NT2/D1 (cell line): ENCODE data around the gene KDM4B.
A peak's percentile ranks its signal among the peaks of the same experiment; 100 is the strongest.
"Not testable (repeated sequence)": the region's sequence is repeated elsewhere in the genome, so short reads cannot be mapped to it uniquely, and the experiment has no call there.

Experiments
- DNase-seq: peaks from one replicate; pipeline ENCODE4 v3.0.0-alpha.2; 2011; ENCODE audit warnings: low read depth, low spot score
- H3K27me3 ChIP-seq: 2 replicates; pipeline ENCODE4 v1.6.0; 2011; ENCODE audit warnings: mild to moderate bottlenecking; ENCODE audit not compliant: insufficient read length, insufficient read depth
- H3K36me3 ChIP-seq: 2 replicates; pipeline ENCODE4 v1.6.1; 2011; ENCODE audit warnings: mild to moderate bottlenecking, low read length, mixed read lengths; ENCODE audit not compliant: insufficient read depth, insufficient read length
- H3K4me1 ChIP-seq: 2 replicates; pipeline ENCODE4 v1.5.1; 2011; ENCODE audit not compliant: insufficient read depth, insufficient read length
- H3K4me3 ChIP-seq: 2 replicates; pipeline ENCODE4 v1.5.1; 2011; ENCODE audit warnings: low read depth; ENCODE audit not compliant: insufficient read length
- H3K9ac ChIP-seq: 2 replicates; pipeline ENCODE4 v1.6.0; 2011; ENCODE audit warnings: low read depth; ENCODE audit not compliant: insufficient read length
- H3K9me3 ChIP-seq: 2 replicates; pipeline ENCODE4 v1.5.1; 2011; ENCODE audit warnings: mild to moderate bottlenecking, low read length; ENCODE audit not compliant: insufficient read depth
- SUZ12 ChIP-seq: IDR thresholded peaks from 2 replicates; pipeline ENCODE4 v1.6.1; 2011; ENCODE audit not compliant: insufficient read length, insufficient read depth; ENCODE audit errors: extremely low read depth
- YY1 ChIP-seq: IDR thresholded peaks from 2 replicates; pipeline ENCODE4 v1.6.1; 2011; ENCODE audit not compliant: insufficient read length, insufficient read depth
- ZNF274 ChIP-seq: IDR thresholded peaks from 2 replicates; pipeline ENCODE4 v1.6.1; 2011; ENCODE audit warnings: mild to moderate bottlenecking, low read depth, low read length

Gene KDM4B

GRCh38 chr19:5191091-5191490 lies 222.2 kb downstream of the KDM4B start:
- Histone ChIP-seq H3K9ac (no peak overlapping the region), H3K9me3 (no peaks in the 10 kb centered on the region), H3K27me3 (no peaks in the 10 kb centered on the region), H3K36me3 (no peaks in the 10 kb centered on the region), H3K4me1 (peaks cover 4% of the 10 kb centered on the region), H3K4me3 (no peak overlapping the region)
- no peak for DNase-seq
- TF ChIP-seq SUZ12 (no peak), ZNF274 (no peak), YY1 (no peak)

- no peak overlapping the region for H3K9ac ChIP-seq
- H3K27me3 ChIP-seq: no peaks in the 10 kb centered on the region
- no peak overlapping the region for H3K4me3 ChIP-seq
- peak; percentile 20 for DNase-seq
- H3K9me3 ChIP-seq: no peaks in the 10 kb centered on the region
- H3K36me3 ChIP-seq: no peaks in the 10 kb centered on the region
- peaks cover 4% of the 10 kb centered on the region for H3K4me1 ChIP-seq
- TF ChIP-seq YY1: peak; percentile 26
- no peak for TF ChIP-seq ZNF274
- TF ChIP-seq SUZ12: no peak
These were observed 223.7 kb downstream of the KDM4B start for GRCh38 chr19:5192568-5192967.

DNA sequence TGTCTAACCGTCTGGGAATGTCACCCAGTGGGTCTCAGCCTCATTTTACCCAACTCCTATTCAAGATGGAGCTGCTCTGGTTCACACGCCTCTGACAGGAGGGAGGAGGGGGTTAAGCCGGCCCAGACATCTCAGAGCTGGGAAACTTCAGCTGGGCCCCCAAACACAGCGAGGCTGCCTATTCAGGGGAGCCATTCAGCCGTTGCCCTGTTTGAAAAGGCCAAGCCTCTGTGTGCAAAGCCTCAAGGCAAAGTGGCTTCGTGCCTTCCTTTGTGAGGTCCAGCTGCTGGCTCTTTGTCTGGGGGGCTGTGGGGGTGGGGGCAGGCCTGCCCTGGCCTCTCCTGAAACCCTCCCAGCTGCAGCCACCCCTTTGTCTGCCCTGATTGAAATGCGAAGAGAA lies 224.3 kb downstream of the KDM4B start:
- TF ChIP-seq SUZ12 (no peak), YY1 (no peak), ZNF274 (no peak)
- peak; percentile 94 for DNase-seq
- H3K9ac ChIP-seq: peak overlapping the region; percentile 42
- H3K9me3 ChIP-seq: no peaks in the 10 kb centered on the region
- H3K4me1 ChIP-seq: peaks cover 4% of the 10 kb centered on the region
- no peaks in the 10 kb centered on the region for H3K36me3 ChIP-seq
- H3K4me3 ChIP-seq: no peak overlapping the region
- H3K27me3 ChIP-seq: no peaks in the 10 kb centered on the region

- TF ChIP-seq YY1: no peak
- no peak for TF ChIP-seq SUZ12
- TF ChIP-seq ZNF274: no peak
- H3K27me3 ChIP-seq: no peaks in the 10 kb centered on the region
- no peak overlapping the region for H3K4me3 ChIP-seq
- H3K4me1 ChIP-seq: peaks cover 4% of the 10 kb centered on the region
- DNase-seq: no peak
- no peak overlapping the region for H3K9ac ChIP-seq
- H3K36me3 ChIP-seq: no peaks in the 10 kb centered on the region
- no peaks in the 10 kb centered on the region for H3K9me3 ChIP-seq
These were observed 225.7 kb downstream of the KDM4B start for GRCh38 chr19:5194641-5195040.

- H3K27me3 ChIP-seq, H3K4me1 ChIP-seq: not testable (repeated sequence)
These were observed 226.7 kb downstream of the KDM4B start for GRCh38 chr19:5195587-5195986.

GRCh38 chr19:5196832-5197231 lies 227.9 kb downstream of the KDM4B start:
- no peak overlapping the region for H3K4me3 ChIP-seq

More at GRCh38 chr19:5195587-5195986, 226.7 kb downstream of the KDM4B start:
- not testable (repeated sequence) for H3K4me3 ChIP-seq, H3K9ac ChIP-seq, H3K9me3 ChIP-seq, DNase-seq, H3K36me3 ChIP-seq

DNA sequence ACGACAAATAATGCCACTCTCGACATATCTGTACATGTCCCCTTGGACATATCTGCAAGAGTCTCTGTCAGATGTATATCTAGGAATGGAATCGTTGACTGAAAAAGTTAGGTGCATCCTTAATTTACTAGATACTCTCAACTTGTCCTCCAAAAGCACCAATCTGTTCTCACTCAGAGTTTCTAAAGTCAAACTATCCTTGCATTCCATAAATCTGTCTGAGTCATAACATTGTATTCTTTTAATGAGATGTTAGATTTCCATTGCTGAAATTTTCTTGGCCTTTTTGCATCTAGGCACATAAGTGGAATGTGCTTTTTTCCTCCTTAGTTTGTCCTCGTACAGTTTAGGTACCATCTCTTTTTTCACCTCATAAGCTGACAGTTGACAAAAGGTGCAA lies 231.9 kb downstream of the KDM4B start:
- peaks cover 16% of the 10 kb centered on the region; the same call in 1 of the 2 replicates for H3K9me3 ChIP-seq
- no peak overlapping the region for H3K4me3 ChIP-seq
- no peak for DNase-seq
- no peak overlapping the region for H3K9ac ChIP-seq
- H3K27me3 ChIP-seq: no peaks in the 10 kb centered on the region
- no peaks in the 10 kb centered on the region for H3K4me1 ChIP-seq
- H3K36me3 ChIP-seq: peaks cover 14% of the 10 kb centered on the region
- TF ChIP-seq ZNF274 (no peak), YY1 (no peak)

More at GRCh38 chr19:5196832-5197231, 227.9 kb downstream of the KDM4B start:
- Histone ChIP-seq H3K36me3 (no peaks in the 10 kb centered on the region), H3K9me3 (peaks cover 11% of the 10 kb centered on the region; the same call in 1 of the 2 replicates), H3K9ac (no peak overlapping the region), H3K4me1 (peaks cover 2% of the 10 kb centered on the region), H3K27me3 (no peaks in the 10 kb centered on the region)
- DNase-seq: no peak
- TF ChIP-seq ZNF274 (no peak), SUZ12 (no peak), YY1 (no peak)

DNA sequence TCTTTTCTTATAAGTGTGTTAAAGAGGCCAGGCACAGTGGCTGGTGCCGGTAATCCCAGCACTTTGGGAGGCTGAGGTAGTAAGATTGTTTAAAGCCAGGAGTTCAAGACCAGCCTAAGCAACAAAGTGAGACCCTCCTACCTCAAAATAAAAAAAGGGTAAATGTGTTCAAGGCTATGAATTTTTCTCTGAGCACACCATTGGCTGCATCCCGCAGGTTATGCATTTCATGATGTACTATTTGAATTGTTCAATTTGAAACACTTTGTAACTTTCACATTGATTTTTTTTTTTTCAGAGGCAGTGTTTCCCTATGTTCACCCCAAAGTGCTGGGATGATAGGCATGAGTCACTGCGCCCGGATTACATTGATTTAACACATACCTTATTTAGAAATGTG lies 233.6 kb downstream of the KDM4B start:
- no peaks in the 10 kb centered on the region for H3K4me1 ChIP-seq
- DNase-seq: no peak
- peaks cover 16% of the 10 kb centered on the region; the same call in 1 of the 2 replicates for H3K9me3 ChIP-seq
- H3K27me3 ChIP-seq: no peaks in the 10 kb centered on the region
- no peak for TF ChIP-seq ZNF274
- no peak for TF ChIP-seq YY1
- no peak for TF ChIP-seq SUZ12
- no peak overlapping the region for H3K9ac ChIP-seq
- H3K36me3 ChIP-seq: peaks cover 22% of the 10 kb centered on the region
- H3K4me3 ChIP-seq: no peak overlapping the region
